Ascending aorta (tissue), 2 donors: ENCODE measurements around the gene GFOD2. TPM values are rescaled to one million over a fixed set of nuclear protein-coding genes. Genes with fewer than 3 reads are reported as not detected.

Experiments used
- DNase-seq, 2 donors: peaks; one replicate each; pipeline ENCODE4 v3.0.0-alpha.2; 2019; ENCODE audit warnings: low spot score in 2 of 2
- H3K27ac ChIP-seq, 2 donors: fragments of 200-600 bp; sonication (generic); one replicate each; pipeline ENCODE4 v1.5.1; 2016 to 2017; ENCODE audit warnings: mild to moderate bottlenecking in 1 of 2
- H3K27me3 ChIP-seq: fragments of 200-600 bp; sonication (generic); one replicate; pipeline ENCODE4 v1.5.1; 2017
- H3K36me3 ChIP-seq, 2 donors: fragments of 200-600 bp; sonication (generic); one replicate each; pipeline ENCODE4 v1.5.1; 2016
- H3K4me1 ChIP-seq, 2 donors: fragments of 200-600 bp; sonication (generic); one replicate each; pipeline ENCODE4 v1.5.1; 2016 to 2017; ENCODE audit warnings: mild to moderate bottlenecking in 1 of 2
- H3K4me3 ChIP-seq, 2 donors: fragments of 200-600 bp; sonication (generic); one replicate each; pipeline ENCODE4 v1.5.1; 2016 to 2017; ENCODE audit warnings: mild to moderate bottlenecking in 1 of 2
- H3K9me3 ChIP-seq, 2 donors: fragments of 200-600 bp; sonication (generic); one replicate each; pipeline ENCODE4 v1.5.1; 2016
- intact Hi-C: fragments of 100-400 bp; cut with DNase I; formaldehyde crosslinking; loops from one replicate; pipeline ENCODE4 v1.15.1; 2023
- total RNA-seq: library from RNA; depleted of rRNA; stranded (reverse); fragments of >200 nt; gene quantifications from one replicate; pipeline ENCODE4 v1.1.0, GENCODE V29; 2016
- TF ChIP-seq, protein P1 (sequence below), 3 experiments: fragments of 200-600 bp in 2 of 3; fragments of 450-650 bp in 1 of 3; sonication (generic) in 2 of 3; IDR thresholded peaks; one replicate each; pipeline ENCODE4 v1.5.1; 2016 to 2019; ENCODE audit warnings: antibody characterized with exemption in 3 of 3, mild to moderate bottlenecking in 1 of 3, moderate library complexity in 1 of 3

The GFOD2 gene
- total RNA-seq, 1 donor from 2014 or later: 43.5 TPM

DNA sequence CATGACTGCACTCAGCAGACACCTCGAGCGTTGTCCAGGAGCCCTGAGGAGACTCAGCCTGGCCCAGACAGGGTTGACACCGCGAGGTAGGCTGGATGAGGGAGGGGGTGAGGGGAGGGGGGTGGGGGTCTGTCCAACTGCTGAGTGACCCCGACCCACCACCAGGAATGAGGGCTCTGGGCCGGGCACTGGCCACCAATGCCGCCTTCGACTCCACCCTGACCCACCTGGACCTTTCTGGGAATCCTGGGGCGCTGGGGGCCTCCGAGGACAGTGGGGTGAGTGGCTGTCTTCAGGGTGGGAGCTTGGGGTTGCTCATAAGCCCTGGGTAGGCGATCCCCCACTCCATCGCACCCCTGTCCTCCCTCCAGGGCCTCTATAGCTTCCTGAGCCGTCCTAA lies 71.4 kb downstream of the GFOD2 start:
- TF ChIP-seq, protein P1, sequence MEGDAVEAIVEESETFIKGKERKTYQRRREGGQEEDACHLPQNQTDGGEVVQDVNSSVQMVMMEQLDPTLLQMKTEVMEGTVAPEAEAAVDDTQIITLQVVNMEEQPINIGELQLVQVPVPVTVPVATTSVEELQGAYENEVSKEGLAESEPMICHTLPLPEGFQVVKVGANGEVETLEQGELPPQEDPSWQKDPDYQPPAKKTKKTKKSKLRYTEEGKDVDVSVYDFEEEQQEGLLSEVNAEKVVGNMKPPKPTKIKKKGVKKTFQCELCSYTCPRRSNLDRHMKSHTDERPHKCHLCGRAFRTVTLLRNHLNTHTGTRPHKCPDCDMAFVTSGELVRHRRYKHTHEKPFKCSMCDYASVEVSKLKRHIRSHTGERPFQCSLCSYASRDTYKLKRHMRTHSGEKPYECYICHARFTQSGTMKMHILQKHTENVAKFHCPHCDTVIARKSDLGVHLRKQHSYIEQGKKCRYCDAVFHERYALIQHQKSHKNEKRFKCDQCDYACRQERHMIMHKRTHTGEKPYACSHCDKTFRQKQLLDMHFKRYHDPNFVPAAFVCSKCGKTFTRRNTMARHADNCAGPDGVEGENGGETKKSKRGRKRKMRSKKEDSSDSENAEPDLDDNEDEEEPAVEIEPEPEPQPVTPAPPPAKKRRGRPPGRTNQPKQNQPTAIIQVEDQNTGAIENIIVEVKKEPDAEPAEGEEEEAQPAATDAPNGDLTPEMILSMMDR (IDR thresholded peaks at IDR 0.05): no peak
- Histone ChIP-seq H3K36me3 (no peaks in the 10 kb centered on the region), H3K27me3 (peaks cover 42% of the 10 kb centered on the region), H3K4me3 (no peak overlapping the region), H3K9me3 (no peaks in the 10 kb centered on the region), H3K27ac (no peak overlapping the region), H3K4me1 (peaks cover 0 to 5% of the 10 kb centered on the region in 2 donors)
- no peak for DNase-seq
- intact Hi-C loops: no loop called here

DNA sequence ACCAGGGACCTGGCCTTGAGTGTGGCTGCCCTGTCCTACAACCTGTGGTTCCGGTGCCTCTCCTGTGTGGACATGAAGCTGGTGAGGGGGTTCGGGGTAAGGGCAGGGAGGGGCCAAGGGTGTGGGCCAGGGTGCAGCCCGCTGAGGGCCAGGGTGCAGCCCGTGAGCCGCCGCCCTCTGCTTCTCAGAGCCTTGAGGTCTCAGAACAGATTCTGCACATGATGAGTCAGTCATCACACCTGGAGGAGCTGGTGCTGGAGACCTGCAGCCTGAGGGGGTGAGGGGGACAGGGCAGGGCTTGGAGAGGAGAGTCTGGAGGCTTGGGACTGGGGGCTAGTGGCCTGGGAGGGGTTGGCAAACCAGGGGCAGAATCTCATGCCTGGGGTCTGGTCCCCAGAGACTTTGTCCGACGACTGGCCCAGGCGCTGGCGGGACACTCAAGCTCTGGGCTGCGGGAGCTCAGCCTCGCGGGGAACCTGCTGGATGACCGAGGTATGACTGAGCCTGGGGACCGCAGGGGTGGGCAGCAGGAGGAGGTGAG lies 71.9 kb downstream of the GFOD2 start:
- TF ChIP-seq, protein P1 (IDR thresholded peaks at IDR 0.05): no peak
- Histone ChIP-seq H3K36me3 (no peaks in the 10 kb centered on the region), H3K9me3 (no peaks in the 10 kb centered on the region), H3K27me3 (peaks cover 42% of the 10 kb centered on the region), H3K4me1 (peaks cover 0 to 6% of the 10 kb centered on the region in 2 donors), H3K4me3 (no peak overlapping the region), H3K27ac (no peak overlapping the region)
- intact Hi-C loops: no loop called here
- DNase-seq: no peak

DNA sequence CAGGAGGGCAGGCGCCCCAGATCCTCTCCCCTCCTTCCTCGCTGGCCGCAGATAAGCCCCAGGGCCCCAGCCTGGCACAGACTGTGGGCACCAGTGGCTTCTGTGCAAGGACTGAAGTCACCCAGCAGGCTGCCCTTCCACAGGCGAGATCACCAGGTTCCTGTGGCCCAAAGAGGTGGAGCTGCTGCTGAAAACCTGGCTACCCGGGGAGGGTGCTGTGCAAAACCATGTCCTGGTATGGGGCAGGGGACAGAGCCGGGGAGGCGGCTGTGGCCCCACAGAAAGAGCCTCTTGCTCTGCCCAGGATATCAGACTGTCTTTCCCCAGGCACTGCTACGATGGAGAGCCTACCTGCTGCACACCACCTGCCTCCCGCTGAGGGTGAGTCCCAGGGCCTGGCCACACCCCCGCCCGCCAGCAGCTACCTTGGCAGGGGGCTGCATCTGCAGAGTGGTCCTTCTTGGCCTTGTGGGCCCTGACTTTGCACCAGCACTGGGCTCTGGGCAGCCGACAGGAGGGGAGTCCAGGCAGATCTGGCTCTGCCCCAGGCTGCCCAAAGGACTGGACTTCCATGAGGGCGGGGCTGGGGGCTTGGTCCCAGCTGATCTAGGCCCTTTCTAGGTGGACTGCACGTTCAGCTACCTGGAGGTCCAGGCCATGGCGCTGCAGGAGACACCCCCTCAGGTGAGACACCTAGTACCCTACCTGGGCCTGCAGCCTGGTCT lies 73.6 kb downstream of the GFOD2 start:
- Histone ChIP-seq H3K27ac (no peak overlapping the region), H3K4me1 (peaks cover 0 to 13% of the 10 kb centered on the region in 2 donors), H3K4me3 (peak overlapping the region in 1 of 2 donors; percentile 37), H3K27me3 (peaks cover 34% of the 10 kb centered on the region), H3K36me3 (no peaks in the 10 kb centered on the region), H3K9me3 (no peaks in the 10 kb centered on the region)
- TF ChIP-seq, protein P1 (IDR thresholded peaks at IDR 0.05): no peak
- DNase-seq: no peak
- intact Hi-C loops: no loop called here

DNA sequence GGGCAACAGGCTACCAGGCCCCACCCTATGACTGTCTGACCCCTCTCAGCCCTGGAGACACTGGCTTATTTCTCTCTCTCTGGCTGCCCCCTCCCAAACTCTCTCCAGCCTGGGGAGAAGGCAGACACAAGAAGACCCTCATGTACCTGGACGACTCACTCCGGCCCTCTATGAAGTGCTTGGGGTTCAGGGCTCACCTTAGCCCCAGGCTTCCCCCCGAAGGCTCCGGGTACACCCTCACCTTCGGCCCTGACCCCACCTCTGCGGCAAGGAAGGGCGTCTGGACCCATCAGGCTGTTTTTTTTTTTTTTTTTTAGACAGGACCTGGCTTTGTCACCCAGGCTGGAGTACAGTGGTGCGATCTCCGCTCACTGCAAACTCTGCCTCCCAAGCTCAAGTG lies 75.1 kb downstream of the GFOD2 start:
- Histone ChIP-seq H3K27me3 (peaks cover 33% of the 10 kb centered on the region), H3K27ac (no peak overlapping the region), H3K9me3 (no peaks in the 10 kb centered on the region), H3K4me1 (peaks cover 0 to 13% of the 10 kb centered on the region in 2 donors), H3K36me3 (peaks cover 4 to 9% of the 10 kb centered on the region in 2 donors), H3K4me3 (no peak overlapping the region)
- DNase-seq: no peak
- intact Hi-C loops: no loop called here
- TF ChIP-seq, protein P1 (IDR thresholded peaks at IDR 0.05): no peak

DNA sequence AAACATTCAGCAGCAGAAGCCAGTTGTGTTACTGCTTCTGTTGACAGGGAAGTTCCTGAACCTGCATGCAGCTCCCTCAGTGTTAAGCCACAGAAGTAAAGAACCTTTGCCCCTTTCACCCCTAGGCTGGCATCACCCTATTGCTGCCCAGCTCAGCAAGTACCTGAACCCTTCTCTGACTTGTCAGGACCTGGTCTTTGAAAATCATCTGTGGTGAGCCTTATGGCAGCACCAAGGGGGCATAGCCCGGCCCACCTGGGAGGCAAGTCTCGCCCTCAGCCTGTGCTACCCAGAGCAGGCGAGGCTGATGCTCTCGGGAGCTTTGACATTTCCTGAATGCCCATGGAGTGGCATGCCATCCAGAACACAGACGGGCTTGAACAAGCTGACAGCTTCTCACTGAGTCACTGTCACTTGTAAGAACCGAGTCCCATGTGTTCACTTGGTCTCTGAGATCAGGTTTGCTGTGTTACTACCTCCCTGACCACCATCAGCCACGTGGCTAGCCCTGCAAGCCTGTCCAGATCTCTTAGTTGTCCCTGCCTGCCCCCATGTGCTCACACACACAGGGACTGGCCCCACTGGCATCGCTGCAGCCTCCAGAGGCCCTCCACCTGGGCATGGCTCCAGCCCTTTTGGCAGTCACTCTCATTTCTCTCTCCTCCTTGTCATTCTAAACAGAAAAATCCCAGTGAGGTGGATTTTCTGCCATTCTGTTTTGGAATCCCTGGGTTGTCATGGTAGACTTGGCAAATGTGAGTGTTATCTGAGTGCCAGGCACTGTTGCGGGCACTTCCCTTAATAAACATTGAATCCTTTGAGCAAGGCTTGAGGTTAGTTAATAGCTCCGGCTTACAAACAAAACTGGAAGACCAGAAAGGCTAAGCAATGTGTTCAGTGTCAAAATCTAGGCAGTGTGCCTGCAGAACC lies 77.1 kb downstream of the GFOD2 start:
- H3K4me3 ChIP-seq: no peak overlapping the region
- H3K27me3 ChIP-seq: peaks cover 21% of the 10 kb centered on the region
- TF ChIP-seq, protein P1 (IDR thresholded peaks at IDR 0.05): no peak
- H3K27ac ChIP-seq: no peak overlapping the region
- no peaks in the 10 kb centered on the region for H3K9me3 ChIP-seq
- peaks cover 14 to 29% of the 10 kb centered on the region in 2 donors for H3K36me3 ChIP-seq
- peaks cover 0 to 13% of the 10 kb centered on the region in 2 donors for H3K4me1 ChIP-seq
- intact Hi-C loops: no loop called here
- peak; percentile 17 to 79 for DNase-seq
